ENCODE data around the gene EIF4G3.

- peak; percentile 25 for TF ChIP-seq CTCF (conservative IDR thresholded peaks at IDR 0.05)
- TF ChIP-seq ZFX (IDR thresholded peaks at IDR 0.05): no peak
These were observed 194.8 kb downstream of the EIF4G3 start for GRCh38 chr1:20981915-20982314.

Data from C4-2B (cell line).